GM12875 (cell line): Measurements from ENCODE around the gene FGF18.

Source experiments
- H3K4me3 ChIP-seq: one replicate; pipeline ENCODE4 v1.5.1; 2011; ENCODE audit warnings: low read depth, low read length, control low read depth
- TF ChIP-seq, protein P1 (sequence below): IDR thresholded peaks from 2 replicates; pipeline ENCODE4 v1.5.1; 2011; ENCODE audit warnings: low read depth, mild to moderate bottlenecking, control low read depth, inconsistent platforms, low read length, moderate library complexity, borderline replicate concordance; ENCODE audit not compliant: insufficient read depth

Gene FGF18

DNA sequence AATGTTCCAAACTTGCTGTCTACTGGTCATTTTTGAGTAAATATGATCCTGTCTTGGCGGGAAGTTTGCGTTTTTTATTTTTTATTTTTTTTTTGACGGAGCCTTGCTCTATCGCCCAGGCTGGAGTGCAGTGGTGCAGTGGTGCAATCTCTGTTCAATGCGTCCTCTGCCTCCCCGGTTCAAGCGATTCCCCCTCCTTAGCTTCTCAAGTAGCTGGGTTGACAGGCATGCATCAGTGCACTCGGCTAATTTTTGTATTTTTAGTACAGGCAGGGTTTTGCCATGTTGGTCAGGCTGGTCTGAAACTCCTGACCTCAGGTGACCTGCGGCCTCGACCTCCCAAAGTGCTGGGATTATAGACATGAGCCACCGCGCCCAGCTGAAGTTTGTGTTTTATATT is 45.4 kb downstream of the FGF18 start:
- no peak overlapping the region for H3K4me3 ChIP-seq
- TF ChIP-seq, protein P1, sequence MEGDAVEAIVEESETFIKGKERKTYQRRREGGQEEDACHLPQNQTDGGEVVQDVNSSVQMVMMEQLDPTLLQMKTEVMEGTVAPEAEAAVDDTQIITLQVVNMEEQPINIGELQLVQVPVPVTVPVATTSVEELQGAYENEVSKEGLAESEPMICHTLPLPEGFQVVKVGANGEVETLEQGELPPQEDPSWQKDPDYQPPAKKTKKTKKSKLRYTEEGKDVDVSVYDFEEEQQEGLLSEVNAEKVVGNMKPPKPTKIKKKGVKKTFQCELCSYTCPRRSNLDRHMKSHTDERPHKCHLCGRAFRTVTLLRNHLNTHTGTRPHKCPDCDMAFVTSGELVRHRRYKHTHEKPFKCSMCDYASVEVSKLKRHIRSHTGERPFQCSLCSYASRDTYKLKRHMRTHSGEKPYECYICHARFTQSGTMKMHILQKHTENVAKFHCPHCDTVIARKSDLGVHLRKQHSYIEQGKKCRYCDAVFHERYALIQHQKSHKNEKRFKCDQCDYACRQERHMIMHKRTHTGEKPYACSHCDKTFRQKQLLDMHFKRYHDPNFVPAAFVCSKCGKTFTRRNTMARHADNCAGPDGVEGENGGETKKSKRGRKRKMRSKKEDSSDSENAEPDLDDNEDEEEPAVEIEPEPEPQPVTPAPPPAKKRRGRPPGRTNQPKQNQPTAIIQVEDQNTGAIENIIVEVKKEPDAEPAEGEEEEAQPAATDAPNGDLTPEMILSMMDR = no peak

DNA sequence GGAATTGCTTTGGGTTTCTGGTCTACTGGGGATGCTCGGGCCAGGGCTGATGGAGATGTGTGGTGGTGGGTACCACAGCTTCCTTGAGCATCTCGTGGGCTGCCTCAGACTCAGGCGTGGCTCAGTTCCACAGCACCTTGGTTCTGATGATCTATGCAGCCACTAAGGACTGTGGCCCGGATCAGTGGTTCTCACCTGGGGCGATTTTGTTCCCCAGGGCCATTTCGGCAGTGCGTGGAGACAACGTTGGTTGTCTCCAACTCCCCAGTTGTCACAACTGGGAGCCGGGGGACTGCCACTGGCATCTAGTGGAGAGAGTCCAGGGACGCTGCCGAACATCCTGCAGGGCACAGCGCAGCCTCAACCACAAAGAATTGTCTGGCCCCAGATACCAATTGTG is 47.7 kb downstream of the FGF18 start:
- TF ChIP-seq, protein P1 = no peak
- H3K4me3 ChIP-seq = no peak overlapping the region

DNA sequence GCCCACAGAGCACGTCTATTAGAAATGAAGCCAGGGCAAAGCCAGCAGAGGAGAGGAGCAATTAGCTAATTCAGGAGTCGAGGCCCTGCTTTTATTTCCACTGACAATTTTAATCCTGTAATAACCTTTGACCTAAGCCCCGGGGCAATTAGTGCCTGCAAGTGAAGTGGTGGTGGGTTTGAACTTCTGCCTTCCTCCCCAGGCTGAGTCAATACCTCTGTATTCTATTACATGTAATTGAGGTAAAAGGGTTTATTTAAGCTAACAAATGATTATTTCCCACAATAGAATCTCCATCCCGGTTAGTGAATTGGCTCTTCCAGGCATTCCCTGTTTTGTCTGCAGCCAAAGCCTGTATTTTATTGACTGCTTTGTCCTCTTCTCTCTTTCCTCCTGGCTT is 49.9 kb downstream of the FGF18 start:
- H3K4me3 ChIP-seq = no peak overlapping the region
- TF ChIP-seq, protein P1 = no peak

DNA sequence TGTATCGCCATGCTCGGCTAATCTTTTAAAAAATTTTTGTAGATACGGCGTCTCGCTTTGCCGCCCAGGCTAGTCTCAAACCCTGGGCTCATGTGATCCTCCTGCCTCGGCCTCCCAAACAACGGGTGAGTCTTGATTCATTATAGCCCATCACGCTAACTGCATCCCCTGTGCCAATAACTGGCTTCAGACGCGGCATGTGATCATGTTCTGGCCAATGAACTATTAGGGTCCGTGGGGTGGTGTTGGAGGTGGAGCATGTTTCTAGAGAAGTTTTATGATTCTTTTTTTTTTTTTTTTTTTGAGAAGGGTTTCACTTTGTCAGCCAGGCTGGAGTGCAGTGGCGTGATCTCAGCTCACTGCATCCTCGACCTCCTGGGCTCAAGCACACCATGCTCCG is 51.0 kb downstream of the FGF18 start:
- TF ChIP-seq, protein P1 = no peak
- no peak overlapping the region for H3K4me3 ChIP-seq

DNA sequence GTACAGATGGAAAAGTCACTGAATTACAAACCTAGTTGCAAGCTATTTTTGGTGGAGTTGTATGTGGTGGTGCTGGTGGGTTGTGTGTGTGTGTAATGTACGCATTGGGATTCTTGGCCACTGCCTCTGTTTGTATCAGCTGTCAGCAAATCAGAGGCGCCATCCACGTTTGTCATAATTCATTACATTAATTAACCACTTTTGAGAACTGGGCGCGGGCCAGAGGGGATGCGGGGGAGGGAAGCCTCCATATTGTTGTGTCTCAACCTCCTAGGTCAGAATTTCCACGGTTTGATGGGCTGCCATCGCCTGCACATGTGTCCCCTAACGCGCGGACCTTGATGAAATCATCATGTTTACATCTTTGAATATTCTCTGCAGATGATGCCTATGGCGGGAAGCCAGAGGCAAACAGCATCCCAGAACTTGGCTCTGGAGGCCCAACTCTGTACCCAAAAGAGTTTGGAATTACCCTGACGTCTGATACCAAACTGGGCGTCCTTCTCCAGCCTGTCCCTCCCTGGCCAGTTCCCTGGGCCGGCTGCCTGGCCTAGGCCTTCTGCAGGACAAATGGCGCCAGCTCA is 54.9 kb downstream of the FGF18 start:
- H3K4me3 ChIP-seq = no peak overlapping the region
- TF ChIP-seq, protein P1 = no peak

DNA sequence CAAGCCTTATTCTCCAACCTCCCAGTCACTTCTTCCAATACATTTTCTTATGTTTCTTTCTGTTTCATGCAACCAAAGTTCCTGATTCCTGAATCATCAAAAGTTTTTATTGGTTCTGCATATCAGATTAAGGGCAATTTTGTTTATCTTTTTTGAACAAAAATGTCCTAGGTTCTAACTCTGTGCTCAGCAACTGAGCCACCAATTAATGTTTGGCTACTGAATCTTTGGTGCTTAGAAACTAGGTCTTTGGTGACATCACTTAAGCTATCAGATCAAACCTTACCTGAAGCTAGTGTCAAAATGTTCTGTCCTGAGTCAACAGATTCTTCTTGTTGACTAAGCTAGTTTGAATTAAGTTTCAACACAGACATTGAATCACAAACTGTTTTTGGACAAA is 56.1 kb downstream of the FGF18 start:
- no peak overlapping the region for H3K4me3 ChIP-seq
- TF ChIP-seq, protein P1 = no peak

DNA sequence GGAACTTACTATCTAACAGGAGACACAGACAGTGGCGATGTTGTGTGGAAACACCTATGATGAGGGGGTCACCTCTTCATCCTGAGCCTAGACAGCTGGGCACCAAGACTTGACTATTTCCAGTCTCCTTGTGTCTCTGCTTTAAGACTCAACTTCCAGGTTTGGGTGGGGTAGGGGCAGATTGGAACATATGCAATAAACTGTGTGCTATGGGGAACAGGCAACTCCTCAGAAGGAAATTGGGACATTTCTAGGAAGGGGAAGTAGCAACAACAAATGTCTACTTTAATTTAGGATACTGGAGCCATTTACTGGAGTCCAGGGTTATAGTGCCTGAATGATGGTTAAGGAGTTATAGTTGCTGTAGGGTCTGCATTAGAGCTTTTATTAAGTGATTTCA is 57.3 kb downstream of the FGF18 start:
- TF ChIP-seq, protein P1 = no peak
- H3K4me3 ChIP-seq = no peak overlapping the region
